ENCODE data around the gene OCA2. TPM values are rescaled to one million over a fixed set of nuclear protein-coding genes. Genes with fewer than 3 reads are reported as not detected.

OCA2 gene
- polyA plus RNA-seq, 1 donor (not counting 4 experiments of a cell fraction or from before 2014, with no cell fraction given) = 0.05 TPM

DNA sequence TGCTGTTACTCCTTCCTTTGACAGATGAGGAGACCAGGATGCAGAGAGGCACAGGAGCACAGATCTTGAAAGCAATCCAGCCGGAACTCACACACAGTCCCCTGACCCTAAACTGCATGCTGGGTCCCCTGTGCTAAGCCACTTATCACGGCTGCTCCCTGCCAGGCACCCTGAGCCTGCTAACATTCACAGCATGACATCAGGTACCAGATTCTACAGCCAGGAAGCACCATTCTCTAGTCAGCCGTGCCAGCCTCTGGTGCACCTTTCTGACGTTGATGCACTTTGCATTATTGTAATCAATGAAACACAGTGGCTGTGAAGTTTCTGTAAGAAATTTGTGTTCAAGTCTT is 247.3 kb downstream of the OCA2 start:
- Histone ChIP-seq H3K9me1 (ENCODE audit: control insufficient read depth, extremely low read depth, insufficient read depth, low read length) (no peaks in the 10 kb centered on the region), H3K9me3 (ENCODE audit: control insufficient read depth, low read depth, low read length) (peaks cover 6% of the 10 kb centered on the region), H2AFZ (ENCODE audit: control insufficient read depth, low read length) (no peak overlapping the region), H3K27ac (ENCODE audit: control insufficient read depth, insufficient read depth, low read length) (no peak overlapping the region), H3K27me3 (ENCODE audit: control insufficient read depth, extremely low read depth, insufficient read depth, low read length) (no peaks in the 10 kb centered on the region), H3K4me2 (ENCODE audit: control insufficient read depth, extremely low read depth, insufficient read depth, low read depth, low read length) (no peak overlapping the region), H3K79me2 (ENCODE audit: control insufficient read depth, insufficient read depth, low read length) (no peaks in the 10 kb centered on the region), H3K4me3 (ENCODE audit: control insufficient read depth in 2 of 3, extremely low read depth in 1 of 3, insufficient read depth in 2 of 3, low read depth in 1 of 3, low read length in 3 of 3) (no peak overlapping the region), H3K36me3 (ENCODE audit: control insufficient read depth in 2 of 2, extremely low read depth in 1 of 2, insufficient read depth in 2 of 2, low read length in 2 of 2) (no peaks in the 10 kb centered on the region), H4K20me1 (ENCODE audit: control insufficient read depth, extremely low read depth, insufficient read depth, low read length) (no peaks in the 10 kb centered on the region), H3K9ac (ENCODE audit: control insufficient read depth, extremely low read depth, insufficient read depth, low read length) (no peak overlapping the region), H3K4me1 (ENCODE audit: control insufficient read depth, extremely low read depth, insufficient read depth, low read length) (no peaks in the 10 kb centered on the region)
- TF ChIP-seq EZH2 (IDR thresholded peaks at IDR 0.05; ENCODE audit: low read length) = no peak
- TF ChIP-seq, protein P1, sequence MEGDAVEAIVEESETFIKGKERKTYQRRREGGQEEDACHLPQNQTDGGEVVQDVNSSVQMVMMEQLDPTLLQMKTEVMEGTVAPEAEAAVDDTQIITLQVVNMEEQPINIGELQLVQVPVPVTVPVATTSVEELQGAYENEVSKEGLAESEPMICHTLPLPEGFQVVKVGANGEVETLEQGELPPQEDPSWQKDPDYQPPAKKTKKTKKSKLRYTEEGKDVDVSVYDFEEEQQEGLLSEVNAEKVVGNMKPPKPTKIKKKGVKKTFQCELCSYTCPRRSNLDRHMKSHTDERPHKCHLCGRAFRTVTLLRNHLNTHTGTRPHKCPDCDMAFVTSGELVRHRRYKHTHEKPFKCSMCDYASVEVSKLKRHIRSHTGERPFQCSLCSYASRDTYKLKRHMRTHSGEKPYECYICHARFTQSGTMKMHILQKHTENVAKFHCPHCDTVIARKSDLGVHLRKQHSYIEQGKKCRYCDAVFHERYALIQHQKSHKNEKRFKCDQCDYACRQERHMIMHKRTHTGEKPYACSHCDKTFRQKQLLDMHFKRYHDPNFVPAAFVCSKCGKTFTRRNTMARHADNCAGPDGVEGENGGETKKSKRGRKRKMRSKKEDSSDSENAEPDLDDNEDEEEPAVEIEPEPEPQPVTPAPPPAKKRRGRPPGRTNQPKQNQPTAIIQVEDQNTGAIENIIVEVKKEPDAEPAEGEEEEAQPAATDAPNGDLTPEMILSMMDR (optimal IDR thresholded peaks at IDR 0.05 in 1 of 3, IDR thresholded peaks at IDR 0.05 in 1 of 3, conservative IDR thresholded peaks at IDR 0.05 in 1 of 3; ENCODE audit: extremely low read depth in 1 of 3, insufficient read depth in 2 of 3, low read length in 3 of 3) = no peak
- dilution Hi-C loops (cut with MboI; ENCODE audit: extremely low pct_ligation_motif_present, low sequenced_read_pairs) = no loop called here
- DNase-seq (ENCODE audit: low read depth, low spot score) (no peak), FAIRE-seq (no peak)

GRCh38 chr15:27850981-27851857 is 247.9 kb downstream of the OCA2 start:
- dilution Hi-C loops (cut with MboI; ENCODE audit: extremely low pct_ligation_motif_present, low sequenced_read_pairs) = no loop called here
- no peaks in the 10 kb centered on the region for H3K27me3 ChIP-seq (ENCODE audit: control insufficient read depth, extremely low read depth, insufficient read depth, low read length)
- no peak for DNase-seq (ENCODE audit: low read depth, low spot score)

More at GRCh38 chr15:27850981-27851857, 247.9 kb downstream of the OCA2 start:
- H3K4me1 ChIP-seq (ENCODE audit: control insufficient read depth, extremely low read depth, insufficient read depth, low read length) = no peaks in the 10 kb centered on the region
- no peak for FAIRE-seq
- no peaks in the 10 kb centered on the region for H3K36me3 ChIP-seq (ENCODE audit: control insufficient read depth in 2 of 2, extremely low read depth in 1 of 2, insufficient read depth in 2 of 2, low read length in 2 of 2)
- no peak overlapping the region for H3K4me2 ChIP-seq (ENCODE audit: control insufficient read depth, extremely low read depth, insufficient read depth, low read depth, low read length)
- H3K9me3 ChIP-seq (ENCODE audit: control insufficient read depth, low read depth, low read length) = peaks cover 6% of the 10 kb centered on the region
- H3K9me1 ChIP-seq (ENCODE audit: control insufficient read depth, extremely low read depth, insufficient read depth, low read length) = no peaks in the 10 kb centered on the region
- no peaks in the 10 kb centered on the region for H4K20me1 ChIP-seq (ENCODE audit: control insufficient read depth, extremely low read depth, insufficient read depth, low read length)
- no peak overlapping the region for H3K9ac ChIP-seq (ENCODE audit: control insufficient read depth, extremely low read depth, insufficient read depth, low read length)
- no peak overlapping the region for H2AFZ ChIP-seq (ENCODE audit: control insufficient read depth, low read length)
- H3K27ac ChIP-seq (ENCODE audit: control insufficient read depth, insufficient read depth, low read length) = no peak overlapping the region
- TF ChIP-seq, protein P1 (optimal IDR thresholded peaks at IDR 0.05 in 1 of 3, IDR thresholded peaks at IDR 0.05 in 1 of 3, conservative IDR thresholded peaks at IDR 0.05 in 1 of 3; ENCODE audit: extremely low read depth in 1 of 3, insufficient read depth in 2 of 3, low read length in 3 of 3) = no peak
- no peak for TF ChIP-seq EZH2 (IDR thresholded peaks at IDR 0.05; ENCODE audit: low read length)
- no peaks in the 10 kb centered on the region for H3K79me2 ChIP-seq (ENCODE audit: control insufficient read depth, insufficient read depth, low read length)
- no peak overlapping the region for H3K4me3 ChIP-seq (ENCODE audit: control insufficient read depth in 2 of 3, extremely low read depth in 1 of 3, insufficient read depth in 2 of 3, low read depth in 1 of 3, low read length in 3 of 3)
